ENCODE measurements around the gene PLEKHG4. TPM values are rescaled to one million over a fixed set of nuclear protein-coding genes. Genes with fewer than 3 reads are reported as not detected.
A peak's percentile ranks its signal among the peaks of the same experiment; 100 is the strongest.

The PLEKHG4 gene
- polyA plus RNA-seq, 2 donors, result 8.9 to 13.3 TPM

- Histone ChIP-seq H3K36me3 (ENCODE audit: control insufficient read depth in 2 of 2, insufficient read depth in 2 of 2, low read length in 1 of 2) (peaks cover 0 to 9% of the 10 kb centered on the region in 2 donors), H3K27ac (ENCODE audit: low read depth in 2 of 2, low read length in 1 of 2) (peak overlapping the region; percentile 57 to 60), H3K4me1 (ENCODE audit: control insufficient read depth in 2 of 2, insufficient read depth in 2 of 2, low read length in 1 of 2) (peaks cover 5 to 6% of the 10 kb centered on the region in 2 donors), H3K9me3 (ENCODE audit: control insufficient read depth in 2 of 2, insufficient read depth in 1 of 2, low read depth in 1 of 2, low read length in 1 of 2) (no peaks in the 10 kb centered on the region), H3K4me3 (ENCODE audit: low read depth in 1 of 2, low read length in 2 of 2) (no peak overlapping the region), H3K27me3 (ENCODE audit: control insufficient read depth in 1 of 2, insufficient read depth in 2 of 2, low read length in 2 of 2) (no peaks in the 10 kb centered on the region)
- 72 to 73% methylated on average over 4 of the region's 4 CpGs for WGBS, 2 donors
These were observed 1.9 kb upstream of the PLEKHG4 start for GRCh38 chr16:67277294-67277998.

GRCh38 chr16:67277999-67278772 is 1.1 kb upstream of the PLEKHG4 start:
- 44 to 54% methylated on average over 13 of the region's 13 CpGs for WGBS, 2 donors
- H3K27ac ChIP-seq (ENCODE audit: low read depth in 2 of 2, low read length in 1 of 2), result peak overlapping the region; percentile 56 to 60

GRCh38 chr16:67278773-67279295 is 498 bp upstream of the PLEKHG4 start:
- 1 to 2% methylated on average over 41 to 42 of the region's 42 CpGs for WGBS, 2 donors
- no peaks in the 10 kb centered on the region for H3K9me3 ChIP-seq (ENCODE audit: control insufficient read depth in 2 of 2, insufficient read depth in 1 of 2, low read depth in 1 of 2, low read length in 1 of 2)
- no peaks in the 10 kb centered on the region for H3K27me3 ChIP-seq (ENCODE audit: control insufficient read depth in 1 of 2, insufficient read depth in 2 of 2, low read length in 2 of 2)
- peaks cover 5 to 6% of the 10 kb centered on the region in 2 donors for H3K4me1 ChIP-seq (ENCODE audit: control insufficient read depth in 2 of 2, insufficient read depth in 2 of 2, low read length in 1 of 2)
- peak overlapping the region; percentile 44 to 58 for H3K4me3 ChIP-seq (ENCODE audit: low read depth in 1 of 2, low read length in 2 of 2)
- H3K36me3 ChIP-seq (ENCODE audit: control insufficient read depth in 2 of 2, insufficient read depth in 2 of 2, low read length in 1 of 2), result peaks cover 0 to 10% of the 10 kb centered on the region in 2 donors
- peak overlapping the region; percentile 15 to 56 for H3K27ac ChIP-seq (ENCODE audit: low read depth in 2 of 2, low read length in 1 of 2)

More at GRCh38 chr16:67277999-67278772, 1.1 kb upstream of the PLEKHG4 start:
- Histone ChIP-seq H3K4me1 (ENCODE audit: control insufficient read depth in 2 of 2, insufficient read depth in 2 of 2, low read length in 1 of 2) (peaks cover 5 to 6% of the 10 kb centered on the region in 2 donors), H3K9me3 (ENCODE audit: control insufficient read depth in 2 of 2, insufficient read depth in 1 of 2, low read depth in 1 of 2, low read length in 1 of 2) (no peaks in the 10 kb centered on the region), H3K4me3 (ENCODE audit: low read depth in 1 of 2, low read length in 2 of 2) (peak overlapping the region; percentile 44 to 58), H3K36me3 (ENCODE audit: control insufficient read depth in 2 of 2, insufficient read depth in 2 of 2, low read length in 1 of 2) (peaks cover 0 to 10% of the 10 kb centered on the region in 2 donors), H3K27me3 (ENCODE audit: control insufficient read depth in 1 of 2, insufficient read depth in 2 of 2, low read length in 2 of 2) (no peaks in the 10 kb centered on the region)

GRCh38 chr16:67280090-67281015 is 1.0 kb downstream of the PLEKHG4 start:
- H3K4me1 ChIP-seq (ENCODE audit: control insufficient read depth in 2 of 2, insufficient read depth in 2 of 2, low read length in 1 of 2), result peaks cover 5 to 6% of the 10 kb centered on the region in 2 donors
- H3K36me3 ChIP-seq (ENCODE audit: control insufficient read depth in 2 of 2, insufficient read depth in 2 of 2, low read length in 1 of 2), result peaks cover 0 to 10% of the 10 kb centered on the region in 2 donors
- 93% methylated on average over 15 of the region's 15 CpGs for WGBS, 2 donors
- H3K27me3 ChIP-seq (ENCODE audit: control insufficient read depth in 1 of 2, insufficient read depth in 2 of 2, low read length in 2 of 2), result no peaks in the 10 kb centered on the region
- H3K27ac ChIP-seq (ENCODE audit: low read depth in 2 of 2, low read length in 1 of 2), result no peak overlapping the region
- no peak overlapping the region for H3K4me3 ChIP-seq (ENCODE audit: low read depth in 1 of 2, low read length in 2 of 2)
- no peaks in the 10 kb centered on the region for H3K9me3 ChIP-seq (ENCODE audit: control insufficient read depth in 2 of 2, insufficient read depth in 1 of 2, low read depth in 1 of 2, low read length in 1 of 2)

- Histone ChIP-seq H3K27me3 (ENCODE audit: control insufficient read depth in 1 of 2, insufficient read depth in 2 of 2, low read length in 2 of 2) (no peaks in the 10 kb centered on the region), H3K9me3 (ENCODE audit: control insufficient read depth in 2 of 2, insufficient read depth in 1 of 2, low read depth in 1 of 2, low read length in 1 of 2) (no peaks in the 10 kb centered on the region), H3K36me3 (ENCODE audit: control insufficient read depth in 2 of 2, insufficient read depth in 2 of 2, low read length in 1 of 2) (peaks cover 0 to 6% of the 10 kb centered on the region in 2 donors), H3K4me1 (ENCODE audit: control insufficient read depth in 2 of 2, insufficient read depth in 2 of 2, low read length in 1 of 2) (peaks cover 5 to 6% of the 10 kb centered on the region in 2 donors), H3K27ac (ENCODE audit: low read depth in 2 of 2, low read length in 1 of 2) (no peak overlapping the region), H3K4me3 (ENCODE audit: low read depth in 1 of 2, low read length in 2 of 2) (no peak overlapping the region)
- 91 to 93% methylated on average over 14 of the region's 14 CpGs for WGBS, 2 donors
These were observed 2.5 kb downstream of the PLEKHG4 start for GRCh38 chr16:67281536-67282446.

GRCh38 chr16:67282447-67282805 is 3.1 kb downstream of the PLEKHG4 start:
- Histone ChIP-seq H3K4me1 (ENCODE audit: control insufficient read depth in 2 of 2, insufficient read depth in 2 of 2, low read length in 1 of 2) (peaks cover 2 to 6% of the 10 kb centered on the region in 2 donors), H3K27me3 (ENCODE audit: control insufficient read depth in 1 of 2, insufficient read depth in 2 of 2, low read length in 2 of 2) (no peaks in the 10 kb centered on the region), H3K9me3 (ENCODE audit: control insufficient read depth in 2 of 2, insufficient read depth in 1 of 2, low read depth in 1 of 2, low read length in 1 of 2) (no peaks in the 10 kb centered on the region), H3K27ac (ENCODE audit: low read depth in 2 of 2, low read length in 1 of 2) (no peak overlapping the region), H3K36me3 (ENCODE audit: control insufficient read depth in 2 of 2, insufficient read depth in 2 of 2, low read length in 1 of 2) (peaks cover 0 to 4% of the 10 kb centered on the region in 2 donors), H3K4me3 (ENCODE audit: low read depth in 1 of 2, low read length in 2 of 2) (no peak overlapping the region)
- WGBS, 2 donors, result 96 to 98% methylated on average over 10 of the region's 10 CpGs

GRCh38 chr16:67283039-67283825 is 3.9 kb downstream of the PLEKHG4 start:
- Histone ChIP-seq H3K9me3 (ENCODE audit: control insufficient read depth in 2 of 2, insufficient read depth in 1 of 2, low read depth in 1 of 2, low read length in 1 of 2) (no peaks in the 10 kb centered on the region), H3K4me1 (ENCODE audit: control insufficient read depth in 2 of 2, insufficient read depth in 2 of 2, low read length in 1 of 2) (peaks cover 0 to 6% of the 10 kb centered on the region in 2 donors), H3K4me3 (ENCODE audit: low read depth in 1 of 2, low read length in 2 of 2) (no peak overlapping the region), H3K36me3 (ENCODE audit: control insufficient read depth in 2 of 2, insufficient read depth in 2 of 2, low read length in 1 of 2) (peaks cover 0 to 3% of the 10 kb centered on the region in 2 donors), H3K27me3 (ENCODE audit: control insufficient read depth in 1 of 2, insufficient read depth in 2 of 2, low read length in 2 of 2) (no peaks in the 10 kb centered on the region), H3K27ac (ENCODE audit: low read depth in 2 of 2, low read length in 1 of 2) (no peak overlapping the region)
- 92 to 97% methylated on average over 7 of the region's 7 CpGs for WGBS, 2 donors

Data from esophagus (tissue), 2 donors.